K562 (cell line): ENCODE measurements around the gene PRC1. TPM values are rescaled to one million over a fixed set of nuclear protein-coding genes. Genes with fewer than 3 reads are reported as not detected.

ENCODE experiments used
- ATAC-seq: fragments of 200-7000 bp; cut with Tn5 transposase; 3 replicates; pipeline ENCODE4 v1.9.1; 2020; ENCODE audit warnings: moderate library complexity
- BruUV-seq: library from RNA; stranded (reverse); fragments of 400-500 nt; replicated peaks from 2 replicates; lab custom pipeline; 2021; lab: Mats Ljungman, UMichigan
- CTCF ChIA-PET: fragments of 300-600 bp; formaldehyde crosslinking; extraction: SDS; loops from one replicate; lab custom pipeline; 2021; ENCODE audit warnings: low intra/inter-chr PET ratio; lab: Yijun Ruan, JAX
- POLR2A ChIA-PET: fragments of 300-600, 350-650 bp; sonication (Branson Sonifier 250); formaldehyde crosslinking; extraction: SDS; loops from one replicate; lab custom pipeline; 2021; ENCODE audit warnings: antibody characterized with exemption, inconsistent platforms; lab: Yijun Ruan, JAX
- DNase-seq, 4 experiments: peaks; one replicate each; pipeline versions ENCODE4 v3.0.0 to v3.0.0-alpha.2; 2011 to 2018; ENCODE audit warnings: low spot score in 3 of 4, mixed read lengths in 3 of 4; ENCODE audit errors: extremely low read depth in 1 of 4
- FAIRE-seq: peaks from 2 replicates; lab custom pipeline; 2011; peaks lifted over from hg19 to GRCh38; lab: Jason Lieb, UNC
- H2AFZ ChIP-seq: 2 replicates; pipeline ENCODE4 v1.6.0; 2011; ENCODE audit warnings: low read depth, low read length, control low read depth, inconsistent platforms
- H3K27ac ChIP-seq: fragments of 200-600 bp; 3 replicates; pipeline ENCODE4 v1.8.0; 2011; ENCODE audit warnings: low read depth, mild to moderate bottlenecking, control low read depth, inconsistent platforms, low read length, moderate library complexity, mixed read lengths; ENCODE audit errors: extremely low read depth
- H3K27me3 ChIP-seq, 2 experiments: fragments of 300-600 bp in 1 of 2; 2 replicates in 1 of 2; 3 replicates in 1 of 2; pipeline versions ENCODE4 v1.6.0 to v1.8.0; 2011; ENCODE audit warnings: inconsistent platforms in 2 of 2, low read length in 2 of 2, mild to moderate bottlenecking in 1 of 2, mixed read lengths in 1 of 2, moderate library complexity in 1 of 2; ENCODE audit not compliant: control insufficient read depth in 2 of 2, insufficient read depth in 2 of 2
- H3K36me3 ChIP-seq: fragments of 300-600 bp; 3 replicates; pipeline ENCODE4 v1.8.0; 2011; ENCODE audit warnings: mild to moderate bottlenecking, low read length, inconsistent platforms; ENCODE audit not compliant: control insufficient read depth, insufficient read depth
- H3K4me1 ChIP-seq, 2 experiments: fragments of 200-600 bp in 1 of 2; replicated peaks in 1 of 2; 2 replicates in 1 of 2; 3 replicates in 1 of 2; pipeline versions ENCODE4 v1.5.1 to v1.8.0; 2011; ENCODE audit warnings: inconsistent platforms in 2 of 2, low read length in 2 of 2, mild to moderate bottlenecking in 1 of 2, mixed read lengths in 1 of 2, moderate library complexity in 1 of 2; ENCODE audit not compliant: control insufficient read depth in 2 of 2, insufficient read depth in 2 of 2
- H3K4me2 ChIP-seq: 2 replicates; pipeline ENCODE4 v1.6.1; 2011; ENCODE audit warnings: low read length, control low read depth, inconsistent platforms, mixed read lengths; ENCODE audit not compliant: insufficient read depth
- H3K4me3 ChIP-seq: fragments of 200-600 bp; sonication (generic), shearing (Covaris generic); 2 replicates; pipeline ENCODE4 v1.5.1; 2016; ENCODE audit warnings: control low read depth, inconsistent platforms
- H3K79me2 ChIP-seq: fragments of 200-600 bp; 3 replicates; pipeline ENCODE4 v1.8.0; 2011; ENCODE audit warnings: low read length, inconsistent platforms; ENCODE audit not compliant: control insufficient read depth, insufficient read depth
- H3K9ac ChIP-seq, 2 experiments: 2 replicates each; pipeline versions ENCODE4 v1.6.0 to v1.6.1; 2011; ENCODE audit warnings: low read depth in 2 of 2, low read length in 2 of 2, control low read depth in 1 of 2, inconsistent platforms in 1 of 2, mild to moderate bottlenecking in 1 of 2, mixed read lengths in 1 of 2; ENCODE audit not compliant: insufficient read depth in 1 of 2
- H3K9me1 ChIP-seq: one replicate; pipeline ENCODE4 v1.6.0; 2011; ENCODE audit warnings: inconsistent platforms, mild to moderate bottlenecking, low read length, moderate library complexity; ENCODE audit not compliant: control insufficient read depth, insufficient read depth
- H3K9me3 ChIP-seq: replicated peaks from 2 replicates; pipeline ENCODE4 v1.5.1; 2011; ENCODE audit warnings: low read depth, low read length, inconsistent platforms; ENCODE audit not compliant: control insufficient read depth, insufficient read depth
- H4K20me1 ChIP-seq: replicated peaks from 2 replicates; pipeline ENCODE4 v1.6.1; 2011; ENCODE audit warnings: low read length, inconsistent platforms, mixed read lengths; ENCODE audit not compliant: control insufficient read depth, insufficient read depth
- ARID1B ChIP-seq: fragments of 450-650 bp; IDR thresholded peaks from 2 replicates; pipeline ENCODE4 v1.6.1; 2016; ENCODE audit warnings: antibody characterized with exemption, mild to moderate bottlenecking, inconsistent platforms
- CBFA2T2 ChIP-seq: fragments of 450-650 bp; conservative IDR thresholded peaks from 2 replicates; pipeline ENCODE4 v1.6.1; 2017; ENCODE audit warnings: mild to moderate bottlenecking
- CBFA2T3 ChIP-seq: fragments of 450-650 bp; IDR thresholded peaks from 2 replicates; pipeline ENCODE4 v1.6.1; 2017
- CREB3L1 ChIP-seq: fragments of 450-650 bp; IDR thresholded peaks from 2 replicates; pipeline ENCODE4 v1.6.1; 2014; ENCODE audit warnings: low read depth, mild to moderate bottlenecking, moderate library complexity, borderline replicate concordance
- HDAC3 ChIP-seq: fragments of 450-650 bp; IDR thresholded peaks from 2 replicates; pipeline ENCODE4 v1.6.1; 2018; ENCODE audit warnings: borderline replicate concordance, mild to moderate bottlenecking, moderate library complexity; ENCODE audit not compliant: partially characterized antibody
- HMBOX1 ChIP-seq: sonication (generic); IDR thresholded peaks from 2 replicates; pipeline ENCODE4 v1.6.1; 2016
- KLF1 ChIP-seq: fragments of 450-650 bp; IDR thresholded peaks from 2 replicates; pipeline ENCODE4 v1.6.1; 2016; ENCODE audit warnings: missing genetic modification characterization, missing compliant biosample characterization
- LEF1 ChIP-seq: fragments of 450-650 bp; IDR thresholded peaks from 2 replicates; pipeline ENCODE4 v1.6.1; 2016; ENCODE audit warnings: mild to moderate bottlenecking
- MAFK ChIP-seq: IDR thresholded peaks from 2 replicates; pipeline ENCODE4 v1.6.1; 2011; ENCODE audit warnings: low read length, improper control_type of control experiment
- MAX ChIP-seq: sonication (generic); formaldehyde crosslinking; IDR thresholded peaks from 2 replicates; pipeline ENCODE4 v1.9.0; 2022; ENCODE audit warnings: mild to moderate bottlenecking, missing genetic modification reagents
- MTA2 ChIP-seq: fragments of 450-650 bp; IDR thresholded peaks from 2 replicates; pipeline ENCODE4 v1.6.1; 2016; ENCODE audit warnings: low read depth
- TCF3 ChIP-seq: sonication (generic); formaldehyde crosslinking; IDR thresholded peaks from 2 replicates; pipeline ENCODE4 v1.4.0; 2020; ENCODE audit warnings: mild to moderate bottlenecking, missing genetic modification reagents
- WGBS: fragments of 100-300 bp; shearing (Covaris generic); methylation state at CpG from one replicate; pipeline ENCODE4 v1.1.6; 2016; ENCODE audit warnings: low coverage, mixed read lengths; ENCODE audit not compliant: insufficient coverage; ENCODE audit errors: missing lambda C conversion rate; 5-methylcytosine and 5-hydroxymethylcytosine counted together
- in situ Hi-C: fragments of 300-500 bp; cut with MboI; formaldehyde crosslinking; loops from 4 replicates; pipeline ENCODE4 v1.15.0; 2018; ENCODE audit warnings: inconsistent platforms, mixed read lengths
- intact Hi-C: fragments of 100-400 bp; cut with micrococcal nuclease; formaldehyde crosslinking; loops from 2 replicates; pipeline ENCODE4 v1.14.2; 2022
- polyA plus RNA-seq, 8 experiments: library from polyadenylated mRNA; depleted of rRNA in 4 of 8; stranded (reverse) in 5 of 8; unstranded in 3 of 8; fragments of >200 nt; fragmentation: Nextera tagmentation in 2 of 8; fragmentation: Illumina TruSeq in 1 of 8; extraction: Ambion mirVana in 2 of 8; extraction: Trizol in 1 of 8; gene quantifications; 2 replicates each; pipeline versions ENCODE4 v1.2.1 to v1.2.3, GENCODE V29; 2011 to 2014; ENCODE audit warnings: inconsistent platforms in 1 of 8, missing spikeins in 1 of 8
- total RNA-seq, 7 experiments: library from RNA; depleted of rRNA in 6 of 7; stranded (reverse); fragments of >200 nt in 6 of 7; fragmentation: Illumina TruSeq in 2 of 7; extraction: Trizol in 2 of 7; gene quantifications; 2 replicates each; pipeline versions ENCODE4 v1.2.1 to v1.2.3, GENCODE V29; 2011 to 2021; ENCODE audit warnings: low replicate concordance in 1 of 7

The PRC1 gene
- total and polyA plus RNA-seq, 9 of the 15 experiments (the other 6 are each of a cell fraction or from before 2014, with no cell fraction given): 156 to 391 (median 240) TPM

GRCh38 chr15:90934256-90934948 lies 59.9 kb downstream of the PRC1 start (continued):
- TF ChIP-seq LEF1: no peak

DNA sequence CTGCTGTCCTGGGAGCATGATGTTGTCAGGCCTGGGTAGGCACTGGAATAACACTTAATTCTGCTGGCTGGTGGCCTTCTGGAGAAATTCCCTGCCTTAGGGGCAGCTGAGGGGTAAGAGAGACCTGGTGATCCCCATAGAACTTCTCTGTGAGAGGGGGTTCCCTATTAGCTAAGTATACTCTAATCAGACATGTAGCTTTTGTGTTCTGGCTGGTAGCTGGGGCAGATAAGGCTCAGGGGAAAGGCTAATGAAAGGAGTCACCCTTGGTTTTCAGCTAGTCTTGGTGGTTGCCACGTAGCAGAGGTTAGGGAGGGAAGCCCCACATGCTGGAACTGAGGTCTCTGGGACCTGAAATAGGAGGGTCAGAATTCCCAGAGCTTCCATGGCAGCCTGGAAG lies 61.0 kb downstream of the PRC1 start:
- H3K27me3 ChIP-seq: no peaks in the 10 kb centered on the region
- BruUV-seq: no TSS peak
- TF ChIP-seq KLF1 (tag) (no peak), CREB3L1 (peak; percentile 44; the same call in 1 of the 2 replicates), MAFK (no peak), ARID1B (peak; percentile 13; the same call in 1 of the 2 replicates), CBFA2T3 (peak; percentile 37), MAX (no peak), MTA2 (peak; percentile 9; the same call in 1 of the 2 replicates), TCF3 (CRISPR knock-in tag) (peak; percentile 45; the same call in 1 of the 2 replicates), CBFA2T2 (0 out of 2 replicates have a peak, but pooled peaks have one; percentile 7), HMBOX1 (peak; percentile 48; the same call in 1 of the 2 replicates), HDAC3 (no peak)
- H3K27ac ChIP-seq: peak overlapping the region; percentile 92
- intact Hi-C loops (loop anchor here (5.0 to 10.0 kb wide), 6 partner anchors 99 to 638 kb away; no protein-coding TSS in a partner anchor), in situ Hi-C loops (no loop called here)
- peak overlapping the region; percentile 93; the same call in 1 of the 2 replicates for H3K4me2 ChIP-seq
- no peaks in the 10 kb centered on the region for H3K9me3 ChIP-seq
- H3K9ac ChIP-seq: peak overlapping the region; percentile 77 to 85; a peak in 3 of 4 replicates
- H4K20me1 ChIP-seq: no peaks in the 10 kb centered on the region
- H2AFZ ChIP-seq: peak overlapping the region; percentile 91
- WGBS: 0% methylated on average over 1 of the region's 1 CpG
- ATAC-seq: no peak
- no peak overlapping the region for H3K4me3 ChIP-seq
- CTCF ChIA-PET: interaction anchor here (1.1 to 1.2 kb wide), 3 partner anchors 32 to 613 kb away, joined by 3 to 6 read pairs (median 3); no protein-coding TSS in a partner anchor
- H3K9me1 ChIP-seq: no peaks in the 10 kb centered on the region
- H3K4me1 ChIP-seq: peaks cover 44 to 69% of the 10 kb centered on the region in 2 experiments
- no peak for FAIRE-seq
- H3K36me3 ChIP-seq: peaks cover 24% of the 10 kb centered on the region
- peaks cover 57% of the 10 kb centered on the region for H3K79me2 ChIP-seq
- POLR2A ChIA-PET: interaction anchor here (0.7 to 6.7 kb wide), 12 partner anchors 13 to 629 kb away, joined by 3 to 70 read pairs (median 4); partner anchors contain the start of genes MAN2A2 and RCCD1
- DNase-seq: peak in 2 of 4 experiments; percentile 38 to 57
